ENCODE results near the gene DENND6A.

DNA sequence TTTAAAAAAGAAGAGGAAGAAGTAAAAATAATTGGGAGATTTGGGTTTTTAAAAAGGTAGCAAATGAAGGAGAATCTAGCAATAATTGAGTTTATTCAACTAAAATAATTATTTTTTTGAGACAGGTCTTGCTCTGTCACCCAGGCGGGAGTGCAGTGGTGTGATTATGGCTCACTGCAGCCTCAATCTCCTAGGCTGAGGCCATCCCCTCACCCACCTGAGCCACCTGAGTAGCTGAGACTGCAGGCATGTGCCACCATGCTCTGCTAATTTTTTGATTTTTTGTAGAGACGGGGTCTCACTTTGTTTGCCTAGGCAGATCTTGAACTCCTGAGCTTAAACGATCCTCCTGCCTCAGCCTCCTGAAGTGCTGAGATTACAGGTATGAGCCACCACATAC is 68.1 kb downstream of the DENND6A start:
- TF ChIP-seq, protein P1, sequence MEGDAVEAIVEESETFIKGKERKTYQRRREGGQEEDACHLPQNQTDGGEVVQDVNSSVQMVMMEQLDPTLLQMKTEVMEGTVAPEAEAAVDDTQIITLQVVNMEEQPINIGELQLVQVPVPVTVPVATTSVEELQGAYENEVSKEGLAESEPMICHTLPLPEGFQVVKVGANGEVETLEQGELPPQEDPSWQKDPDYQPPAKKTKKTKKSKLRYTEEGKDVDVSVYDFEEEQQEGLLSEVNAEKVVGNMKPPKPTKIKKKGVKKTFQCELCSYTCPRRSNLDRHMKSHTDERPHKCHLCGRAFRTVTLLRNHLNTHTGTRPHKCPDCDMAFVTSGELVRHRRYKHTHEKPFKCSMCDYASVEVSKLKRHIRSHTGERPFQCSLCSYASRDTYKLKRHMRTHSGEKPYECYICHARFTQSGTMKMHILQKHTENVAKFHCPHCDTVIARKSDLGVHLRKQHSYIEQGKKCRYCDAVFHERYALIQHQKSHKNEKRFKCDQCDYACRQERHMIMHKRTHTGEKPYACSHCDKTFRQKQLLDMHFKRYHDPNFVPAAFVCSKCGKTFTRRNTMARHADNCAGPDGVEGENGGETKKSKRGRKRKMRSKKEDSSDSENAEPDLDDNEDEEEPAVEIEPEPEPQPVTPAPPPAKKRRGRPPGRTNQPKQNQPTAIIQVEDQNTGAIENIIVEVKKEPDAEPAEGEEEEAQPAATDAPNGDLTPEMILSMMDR (IDR thresholded peaks at IDR 0.05; ENCODE audit: insufficient read depth, low read length, poor library complexity, severe bottlenecking) = no peak
- no peak for TF ChIP-seq EZH2phosphoT487 (conservative IDR thresholded peaks at IDR 0.05; ENCODE audit: low read length)
